ENCODE measurements around the gene CRAT. TPM values are rescaled to one million over a fixed set of nuclear protein-coding genes. Genes with fewer than 3 reads are reported as not detected.
A peak's percentile ranks its signal among the peaks of the same experiment; 100 is the strongest.

Gene CRAT
- total RNA-seq, 6 donors from 2014 or later = 18.5 to 34.3 (median 26.0) TPM

- Histone ChIP-seq H3K4me3 (peak overlapping the region; percentile 63 to 93 (median 78)), H3K36me3 (peaks cover 0 to 23% (median 18%) of the 10 kb centered on the region in 4 donors), H3K27me3 (no peaks in the 10 kb centered on the region), H3K9me3 (no peaks in the 10 kb centered on the region), H3K4me1 (peaks cover 13 to 23% (median 18%) of the 10 kb centered on the region in 4 donors), H3K27ac (peak overlapping the region; percentile 73 to 89 (median 82))
- TF ChIP-seq POLR2A (IDR thresholded peaks at IDR 0.05) (no peak), EP300 (IDR thresholded peaks at IDR 0.05) (no peak), POLR2AphosphoS5 (IDR thresholded peaks at IDR 0.05) (no peak), CTCF (IDR thresholded peaks at IDR 0.05) (no peak)
- WGBS, 2 donors = 3 to 40% methylated on average over 1 to 20 of the region's 30 CpGs
- ATAC-seq (ENCODE audit: low FRiP score in 2 of 2) (no peak), DNase-seq (peak in 1 of 2 donors; percentile 55)
Measured at GRCh38 chr9:129081388-129081904, 29.1 kb downstream of the CRAT start.

- Histone ChIP-seq H3K9me3 (no peaks in the 10 kb centered on the region), H3K4me3 (peak within 1 kb of the TSS; percentile 63 to 93 (median 78)), H3K27me3 (no peaks in the 10 kb centered on the region), H3K27ac (peak within 1 kb of the TSS; percentile 73 to 89 (median 82)), H3K4me1 (peaks cover 13 to 23% (median 18%) of the 10 kb centered on the region in 4 donors), H3K36me3 (peaks cover 0 to 17% (median 12%) of the 10 kb centered on the region in 4 donors)
- 0% methylated on average over 19 to 29 of the region's 70 CpGs for WGBS, 2 donors
- ATAC-seq (ENCODE audit: low FRiP score in 2 of 2) (peak; percentile 99), DNase-seq (peak; percentile 98 to 99)
- TF ChIP-seq POLR2AphosphoS5 (IDR thresholded peaks at IDR 0.05) (peak; percentile 61 to 71), POLR2A (IDR thresholded peaks at IDR 0.05) (peak in 2 of 4 donors; percentile 47 to 84), EP300 (IDR thresholded peaks at IDR 0.05) (no peak), CTCF (IDR thresholded peaks at IDR 0.05) (peak in 3 of 6 experiments; percentile 20 to 35 (median 27))
Measured at GRCh38 chr9:129080601-129081387, 29.8 kb downstream of the CRAT start, which contains the start of gene DOLPP1. Gene DOLPP1, plus strand, starts transcription at chr9:129081111. Its CDS starts 21 bp downstream, at chr9:129081132.

DNA sequence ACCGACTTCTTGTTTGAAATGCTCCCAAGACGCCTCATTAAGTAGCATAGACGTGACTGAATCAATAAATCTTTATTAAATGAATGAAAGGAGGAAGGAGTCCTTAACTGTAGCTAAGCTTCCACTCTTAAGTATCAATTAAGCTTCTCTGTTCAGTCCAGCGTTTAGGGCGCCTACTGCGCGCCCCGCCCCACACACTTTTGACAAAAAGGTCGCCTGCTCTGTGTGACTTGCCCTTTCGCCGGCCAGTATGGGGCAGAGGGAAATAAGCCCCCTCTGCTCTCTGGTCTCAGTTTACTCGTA is 30.3 kb downstream of the CRAT start:
- 2% methylated on average over 12 of the region's 12 CpGs for WGBS, 2 donors

DNA sequence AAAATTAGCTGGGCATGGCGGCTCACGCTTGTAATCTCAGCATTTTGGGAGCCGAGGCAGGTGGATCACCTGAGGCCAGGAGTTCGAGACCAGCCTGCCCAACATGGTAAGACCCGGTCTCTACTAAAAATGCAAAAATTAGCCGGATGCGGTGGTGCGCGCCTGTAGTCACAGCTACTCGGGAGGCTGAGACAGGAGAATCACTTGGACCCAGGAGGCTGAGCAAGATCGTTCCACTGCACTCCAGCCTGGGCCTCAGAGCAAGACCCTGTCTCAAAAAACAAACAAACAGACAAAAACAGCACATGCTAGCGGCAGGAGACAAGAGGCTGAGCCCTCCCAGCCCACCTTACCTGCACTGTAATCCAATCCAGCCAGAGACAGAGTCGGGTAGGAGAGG is 30.8 kb downstream of the CRAT start:
- Histone ChIP-seq H3K27me3 (no peaks in the 10 kb centered on the region), H3K36me3 (peaks cover 0 to 7% (median 2%) of the 10 kb centered on the region in 4 donors), H3K27ac (no peak overlapping the region), H3K4me1 (peaks cover 13 to 23% (median 18%) of the 10 kb centered on the region in 4 donors), H3K4me3 (peak overlapping the region in 3 of 4 donors; percentile 63 to 93 (median 82)), H3K9me3 (no peaks in the 10 kb centered on the region)
- DNase-seq (no peak), ATAC-seq (ENCODE audit: low FRiP score in 2 of 2) (no peak)
- no peak for TF ChIP-seq EP300 (IDR thresholded peaks at IDR 0.05)
- no peak for TF ChIP-seq POLR2A (IDR thresholded peaks at IDR 0.05)
- TF ChIP-seq CTCF (IDR thresholded peaks at IDR 0.05) = no peak
- no peak for TF ChIP-seq POLR2AphosphoS5 (IDR thresholded peaks at IDR 0.05)
- whole genome bisulfite sequencing, 2 donors = 83 to 84% methylated on average over 13 of the region's 13 CpGs

More for the DNA sequence above, 30.3 kb downstream of the CRAT start:
- Histone ChIP-seq H3K9me3 (no peaks in the 10 kb centered on the region), H3K4me1 (peaks cover 13 to 23% (median 18%) of the 10 kb centered on the region in 4 donors), H3K36me3 (peaks cover 0 to 11% (median 6%) of the 10 kb centered on the region in 4 donors), H3K27ac (peak overlapping the region in 2 of 4 donors; percentile 85 to 89), H3K4me3 (peak overlapping the region; percentile 63 to 93 (median 73)), H3K27me3 (no peaks in the 10 kb centered on the region)
- no peak for TF ChIP-seq CTCF (IDR thresholded peaks at IDR 0.05)
- TF ChIP-seq EP300 (IDR thresholded peaks at IDR 0.05) = no peak
- no peak for TF ChIP-seq POLR2AphosphoS5 (IDR thresholded peaks at IDR 0.05)
- no peak for TF ChIP-seq POLR2A (IDR thresholded peaks at IDR 0.05)
- ATAC-seq (ENCODE audit: low FRiP score in 2 of 2) (no peak), DNase-seq (peak in 1 of 2 donors; percentile 77)
